Measurements from ENCODE around the gene ZNF581. TPM values are rescaled to one million over a fixed set of nuclear protein-coding genes. Genes with fewer than 3 reads are reported as not detected.

ZNF581 gene
- total RNA-seq, 2 donors from 2014 or later = 6.7 to 23.8 TPM

- no peak overlapping the region for H3K4me3 ChIP-seq
- ATAC-seq (ENCODE audit: insufficient number of reproducible peaks, low FRiP score, low read depth) (no peak), DNase-seq (ENCODE audit: low spot score) (no peak)
- TF ChIP-seq, protein P1, sequence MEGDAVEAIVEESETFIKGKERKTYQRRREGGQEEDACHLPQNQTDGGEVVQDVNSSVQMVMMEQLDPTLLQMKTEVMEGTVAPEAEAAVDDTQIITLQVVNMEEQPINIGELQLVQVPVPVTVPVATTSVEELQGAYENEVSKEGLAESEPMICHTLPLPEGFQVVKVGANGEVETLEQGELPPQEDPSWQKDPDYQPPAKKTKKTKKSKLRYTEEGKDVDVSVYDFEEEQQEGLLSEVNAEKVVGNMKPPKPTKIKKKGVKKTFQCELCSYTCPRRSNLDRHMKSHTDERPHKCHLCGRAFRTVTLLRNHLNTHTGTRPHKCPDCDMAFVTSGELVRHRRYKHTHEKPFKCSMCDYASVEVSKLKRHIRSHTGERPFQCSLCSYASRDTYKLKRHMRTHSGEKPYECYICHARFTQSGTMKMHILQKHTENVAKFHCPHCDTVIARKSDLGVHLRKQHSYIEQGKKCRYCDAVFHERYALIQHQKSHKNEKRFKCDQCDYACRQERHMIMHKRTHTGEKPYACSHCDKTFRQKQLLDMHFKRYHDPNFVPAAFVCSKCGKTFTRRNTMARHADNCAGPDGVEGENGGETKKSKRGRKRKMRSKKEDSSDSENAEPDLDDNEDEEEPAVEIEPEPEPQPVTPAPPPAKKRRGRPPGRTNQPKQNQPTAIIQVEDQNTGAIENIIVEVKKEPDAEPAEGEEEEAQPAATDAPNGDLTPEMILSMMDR (IDR thresholded peaks at IDR 0.05) = no peak
- H3K9me3 ChIP-seq = no peaks in the 10 kb centered on the region
- peaks cover 3 to 6% of the 10 kb centered on the region in 2 donors for H3K4me1 ChIP-seq (ENCODE audit: control insufficient read depth in 1 of 2, low read depth in 2 of 2)
- H3K27me3 ChIP-seq (replicated peaks; ENCODE audit: insufficient read depth) = no peaks in the 10 kb centered on the region
- H3K36me3 ChIP-seq = peaks cover 93% of the 10 kb centered on the region
- no peak overlapping the region for H3K27ac ChIP-seq
Observed at GRCh38 chr19:55663846-55664536, 20.5 kb downstream of the ZNF581 start.

GRCh38 chr19:55666343-55667005 is 23.0 kb downstream of the ZNF581 start:
- no peak for ATAC-seq (ENCODE audit: insufficient number of reproducible peaks, low FRiP score, low read depth)
- peaks cover 88% of the 10 kb centered on the region for H3K36me3 ChIP-seq
- H3K27ac ChIP-seq = no peak overlapping the region

DNA sequence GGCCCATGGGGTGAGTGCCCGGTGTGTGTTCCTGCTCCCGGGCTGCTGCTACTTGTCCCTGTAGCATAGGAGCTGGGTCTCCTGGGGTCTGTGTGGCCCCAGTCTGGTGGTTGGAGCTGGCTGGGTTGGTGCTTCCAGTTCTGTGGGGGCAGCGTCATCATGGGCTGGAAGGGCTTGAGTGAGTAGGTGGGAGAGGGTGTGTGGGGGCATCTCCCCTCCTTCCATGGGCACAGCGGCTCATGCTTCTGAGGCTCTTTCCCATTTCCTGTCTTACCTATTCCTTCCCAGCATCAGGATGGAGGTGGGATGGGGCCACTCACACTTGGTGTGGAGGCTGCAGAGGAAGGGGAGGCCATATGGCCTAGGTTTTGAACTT is 23.5 kb downstream of the ZNF581 start:
- Histone ChIP-seq H3K4me3 (no peak overlapping the region), H3K36me3 (peaks cover 83% of the 10 kb centered on the region), H3K27ac (no peak overlapping the region), H3K4me1 (ENCODE audit: control insufficient read depth in 1 of 2, low read depth in 2 of 2) (no peaks in the 10 kb centered on the region), H3K9me3 (no peaks in the 10 kb centered on the region), H3K27me3 (replicated peaks; ENCODE audit: insufficient read depth) (no peaks in the 10 kb centered on the region)
- TF ChIP-seq, protein P1 (IDR thresholded peaks at IDR 0.05) = no peak
- ATAC-seq (ENCODE audit: insufficient number of reproducible peaks, low FRiP score, low read depth) (no peak), DNase-seq (ENCODE audit: low spot score) (no peak)

More at GRCh38 chr19:55666343-55667005, 23.0 kb downstream of the ZNF581 start:
- Histone ChIP-seq H3K4me3 (no peak overlapping the region), H3K4me1 (ENCODE audit: control insufficient read depth in 1 of 2, low read depth in 2 of 2) (no peaks in the 10 kb centered on the region), H3K27me3 (replicated peaks; ENCODE audit: insufficient read depth) (no peaks in the 10 kb centered on the region), H3K9me3 (no peaks in the 10 kb centered on the region)
- no peak for DNase-seq (ENCODE audit: low spot score)
- TF ChIP-seq, protein P1 (IDR thresholded peaks at IDR 0.05) = no peak

DNA sequence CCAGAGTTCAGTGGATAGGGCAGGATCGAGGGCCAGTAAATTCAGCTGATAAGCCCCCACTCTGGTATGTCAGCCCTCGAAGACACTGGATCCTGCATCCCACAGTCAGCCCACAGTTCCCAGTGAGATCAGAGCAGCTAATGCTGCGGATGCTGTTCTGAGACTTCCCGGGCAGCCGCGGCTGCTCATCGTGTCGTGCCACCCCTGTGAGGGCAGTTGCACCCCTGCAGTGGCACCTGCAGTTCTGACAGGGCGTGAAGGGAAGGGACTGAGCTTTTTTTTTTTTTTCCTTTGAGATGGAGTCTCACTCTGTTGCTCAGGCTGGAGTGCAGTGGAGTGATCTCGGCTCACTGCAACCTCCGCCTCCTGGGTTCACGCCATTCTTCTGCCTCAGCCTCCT is 24.1 kb downstream of the ZNF581 start:
- DNase-seq (ENCODE audit: low spot score) = no peak
- H3K4me1 ChIP-seq (ENCODE audit: control insufficient read depth in 1 of 2, low read depth in 2 of 2) = no peaks in the 10 kb centered on the region
- no peak for ATAC-seq (ENCODE audit: insufficient number of reproducible peaks, low FRiP score, low read depth)
- no peaks in the 10 kb centered on the region for H3K27me3 ChIP-seq (replicated peaks; ENCODE audit: insufficient read depth)
- no peak overlapping the region for H3K4me3 ChIP-seq
- H3K36me3 ChIP-seq = peaks cover 78% of the 10 kb centered on the region
- H3K27ac ChIP-seq = no peak overlapping the region
- TF ChIP-seq, protein P1 (IDR thresholded peaks at IDR 0.05) = no peak
- H3K9me3 ChIP-seq = no peaks in the 10 kb centered on the region

- Histone ChIP-seq H3K4me1 (ENCODE audit: control insufficient read depth in 1 of 2, low read depth in 2 of 2) (no peaks in the 10 kb centered on the region), H3K36me3 (peaks cover 77% of the 10 kb centered on the region), H3K27ac (no peak overlapping the region), H3K9me3 (no peaks in the 10 kb centered on the region), H3K27me3 (replicated peaks; ENCODE audit: insufficient read depth) (no peaks in the 10 kb centered on the region), H3K4me3 (no peak overlapping the region)
- DNase-seq (ENCODE audit: low spot score) = no peak
- ATAC-seq (ENCODE audit: insufficient number of reproducible peaks, low FRiP score, low read depth) = no peak
- TF ChIP-seq, protein P1 (IDR thresholded peaks at IDR 0.05) = no peak
Observed at GRCh38 chr19:55667958-55668357, 24.5 kb downstream of the ZNF581 start.

All from thoracic aorta (tissue), 2 donors.